ENCODE data around the gene TET1.

DNA sequence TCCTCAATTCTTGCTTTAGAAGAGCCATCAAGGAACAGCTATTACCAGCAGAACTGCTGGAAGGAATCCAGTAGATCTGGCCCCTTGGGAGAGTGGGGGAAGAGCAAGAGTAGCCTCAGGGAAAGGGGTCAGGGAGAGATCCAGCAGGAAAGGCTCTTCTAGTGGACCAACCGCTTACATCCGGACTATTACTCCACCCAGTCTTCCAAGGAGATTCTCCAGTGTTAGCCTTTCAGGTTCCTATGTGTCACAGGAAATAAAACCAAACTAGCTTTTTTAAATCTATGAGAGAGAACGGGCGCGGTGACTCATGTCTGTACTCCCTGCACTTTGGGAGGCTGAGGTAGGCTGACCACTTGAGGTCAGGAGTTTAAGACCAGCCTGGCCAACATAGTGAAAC, 34.3 kb downstream of the TET1 start:
- TF ChIP-seq, protein P1, sequence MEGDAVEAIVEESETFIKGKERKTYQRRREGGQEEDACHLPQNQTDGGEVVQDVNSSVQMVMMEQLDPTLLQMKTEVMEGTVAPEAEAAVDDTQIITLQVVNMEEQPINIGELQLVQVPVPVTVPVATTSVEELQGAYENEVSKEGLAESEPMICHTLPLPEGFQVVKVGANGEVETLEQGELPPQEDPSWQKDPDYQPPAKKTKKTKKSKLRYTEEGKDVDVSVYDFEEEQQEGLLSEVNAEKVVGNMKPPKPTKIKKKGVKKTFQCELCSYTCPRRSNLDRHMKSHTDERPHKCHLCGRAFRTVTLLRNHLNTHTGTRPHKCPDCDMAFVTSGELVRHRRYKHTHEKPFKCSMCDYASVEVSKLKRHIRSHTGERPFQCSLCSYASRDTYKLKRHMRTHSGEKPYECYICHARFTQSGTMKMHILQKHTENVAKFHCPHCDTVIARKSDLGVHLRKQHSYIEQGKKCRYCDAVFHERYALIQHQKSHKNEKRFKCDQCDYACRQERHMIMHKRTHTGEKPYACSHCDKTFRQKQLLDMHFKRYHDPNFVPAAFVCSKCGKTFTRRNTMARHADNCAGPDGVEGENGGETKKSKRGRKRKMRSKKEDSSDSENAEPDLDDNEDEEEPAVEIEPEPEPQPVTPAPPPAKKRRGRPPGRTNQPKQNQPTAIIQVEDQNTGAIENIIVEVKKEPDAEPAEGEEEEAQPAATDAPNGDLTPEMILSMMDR (IDR thresholded peaks at IDR 0.05), result no peak
- TF ChIP-seq POLR2A (IDR thresholded peaks at IDR 0.05), result no peak
- no peak for TF ChIP-seq POLR2AphosphoS5 (IDR thresholded peaks at IDR 0.05)
